ENCODE measurements around the gene SPOP.

DNA sequence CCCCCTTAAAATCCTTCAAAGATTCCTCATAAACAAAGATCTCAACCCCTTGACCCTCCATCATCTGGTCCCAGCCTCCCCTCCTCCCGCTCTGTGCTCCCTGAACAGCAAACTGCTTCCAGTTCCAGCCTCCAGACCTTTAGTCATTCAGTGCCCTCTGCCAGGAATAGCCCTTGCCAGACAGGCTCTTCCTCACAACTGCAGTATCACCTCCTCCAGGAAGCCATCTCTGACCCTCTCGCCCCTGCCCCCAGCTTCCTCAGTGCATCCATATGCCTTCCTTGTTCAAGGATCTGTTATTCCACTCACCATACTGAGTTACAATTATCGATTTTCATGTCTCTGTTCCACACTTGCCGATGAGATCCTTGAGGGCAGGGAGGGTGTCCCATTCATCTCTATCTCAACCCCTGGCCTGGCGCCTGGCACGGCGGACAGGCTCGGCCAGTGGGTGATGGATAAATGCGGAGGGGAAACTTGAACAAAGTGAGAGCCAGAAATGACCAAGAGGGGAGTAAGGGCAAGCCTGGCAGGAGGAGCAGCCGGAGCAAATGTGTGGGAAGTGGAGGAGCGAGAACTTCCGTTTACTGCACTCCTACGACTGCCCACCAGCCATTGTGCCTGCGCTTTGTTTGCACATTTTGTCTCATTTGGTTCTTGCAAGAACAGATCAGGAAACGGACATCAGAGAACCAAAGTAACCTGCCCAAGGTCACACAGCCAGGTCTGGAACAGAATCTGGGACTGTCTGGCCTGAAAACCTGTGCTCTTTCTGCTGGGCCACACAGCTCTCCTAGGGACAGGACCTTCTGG is 104.2 kb downstream of the SPOP start:
- TF ChIP-seq, protein P1, sequence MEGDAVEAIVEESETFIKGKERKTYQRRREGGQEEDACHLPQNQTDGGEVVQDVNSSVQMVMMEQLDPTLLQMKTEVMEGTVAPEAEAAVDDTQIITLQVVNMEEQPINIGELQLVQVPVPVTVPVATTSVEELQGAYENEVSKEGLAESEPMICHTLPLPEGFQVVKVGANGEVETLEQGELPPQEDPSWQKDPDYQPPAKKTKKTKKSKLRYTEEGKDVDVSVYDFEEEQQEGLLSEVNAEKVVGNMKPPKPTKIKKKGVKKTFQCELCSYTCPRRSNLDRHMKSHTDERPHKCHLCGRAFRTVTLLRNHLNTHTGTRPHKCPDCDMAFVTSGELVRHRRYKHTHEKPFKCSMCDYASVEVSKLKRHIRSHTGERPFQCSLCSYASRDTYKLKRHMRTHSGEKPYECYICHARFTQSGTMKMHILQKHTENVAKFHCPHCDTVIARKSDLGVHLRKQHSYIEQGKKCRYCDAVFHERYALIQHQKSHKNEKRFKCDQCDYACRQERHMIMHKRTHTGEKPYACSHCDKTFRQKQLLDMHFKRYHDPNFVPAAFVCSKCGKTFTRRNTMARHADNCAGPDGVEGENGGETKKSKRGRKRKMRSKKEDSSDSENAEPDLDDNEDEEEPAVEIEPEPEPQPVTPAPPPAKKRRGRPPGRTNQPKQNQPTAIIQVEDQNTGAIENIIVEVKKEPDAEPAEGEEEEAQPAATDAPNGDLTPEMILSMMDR (IDR thresholded peaks at IDR 0.05; ENCODE audit: insufficient read depth, low read depth, low read length), result no peak
- TF ChIP-seq EZH2 (IDR thresholded peaks at IDR 0.05; ENCODE audit: insufficient read depth, low read length), result no peak
